IPS-11a (cell line): ENCODE results near the gene CAMTA2.
"Not testable (repeated sequence)": the region's sequence is repeated elsewhere in the genome, so short reads cannot be mapped to it uniquely, and the experiment has no call there.

Experiments
- H3K4me3 ChIP-seq: one replicate; pipeline ENCODE4 v1.5.1; 2013; ENCODE audit warnings: low read depth, low read length, control low read depth

The CAMTA2 gene, protein sequence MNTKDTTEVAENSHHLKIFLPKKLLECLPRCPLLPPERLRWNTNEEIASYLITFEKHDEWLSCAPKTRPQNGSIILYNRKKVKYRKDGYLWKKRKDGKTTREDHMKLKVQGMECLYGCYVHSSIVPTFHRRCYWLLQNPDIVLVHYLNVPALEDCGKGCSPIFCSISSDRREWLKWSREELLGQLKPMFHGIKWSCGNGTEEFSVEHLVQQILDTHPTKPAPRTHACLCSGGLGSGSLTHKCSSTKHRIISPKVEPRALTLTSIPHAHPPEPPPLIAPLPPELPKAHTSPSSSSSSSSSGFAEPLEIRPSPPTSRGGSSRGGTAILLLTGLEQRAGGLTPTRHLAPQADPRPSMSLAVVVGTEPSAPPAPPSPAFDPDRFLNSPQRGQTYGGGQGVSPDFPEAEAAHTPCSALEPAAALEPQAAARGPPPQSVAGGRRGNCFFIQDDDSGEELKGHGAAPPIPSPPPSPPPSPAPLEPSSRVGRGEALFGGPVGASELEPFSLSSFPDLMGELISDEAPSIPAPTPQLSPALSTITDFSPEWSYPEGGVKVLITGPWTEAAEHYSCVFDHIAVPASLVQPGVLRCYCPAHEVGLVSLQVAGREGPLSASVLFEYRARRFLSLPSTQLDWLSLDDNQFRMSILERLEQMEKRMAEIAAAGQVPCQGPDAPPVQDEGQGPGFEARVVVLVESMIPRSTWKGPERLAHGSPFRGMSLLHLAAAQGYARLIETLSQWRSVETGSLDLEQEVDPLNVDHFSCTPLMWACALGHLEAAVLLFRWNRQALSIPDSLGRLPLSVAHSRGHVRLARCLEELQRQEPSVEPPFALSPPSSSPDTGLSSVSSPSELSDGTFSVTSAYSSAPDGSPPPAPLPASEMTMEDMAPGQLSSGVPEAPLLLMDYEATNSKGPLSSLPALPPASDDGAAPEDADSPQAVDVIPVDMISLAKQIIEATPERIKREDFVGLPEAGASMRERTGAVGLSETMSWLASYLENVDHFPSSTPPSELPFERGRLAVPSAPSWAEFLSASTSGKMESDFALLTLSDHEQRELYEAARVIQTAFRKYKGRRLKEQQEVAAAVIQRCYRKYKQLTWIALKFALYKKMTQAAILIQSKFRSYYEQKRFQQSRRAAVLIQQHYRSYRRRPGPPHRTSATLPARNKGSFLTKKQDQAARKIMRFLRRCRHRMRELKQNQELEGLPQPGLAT

DNA sequence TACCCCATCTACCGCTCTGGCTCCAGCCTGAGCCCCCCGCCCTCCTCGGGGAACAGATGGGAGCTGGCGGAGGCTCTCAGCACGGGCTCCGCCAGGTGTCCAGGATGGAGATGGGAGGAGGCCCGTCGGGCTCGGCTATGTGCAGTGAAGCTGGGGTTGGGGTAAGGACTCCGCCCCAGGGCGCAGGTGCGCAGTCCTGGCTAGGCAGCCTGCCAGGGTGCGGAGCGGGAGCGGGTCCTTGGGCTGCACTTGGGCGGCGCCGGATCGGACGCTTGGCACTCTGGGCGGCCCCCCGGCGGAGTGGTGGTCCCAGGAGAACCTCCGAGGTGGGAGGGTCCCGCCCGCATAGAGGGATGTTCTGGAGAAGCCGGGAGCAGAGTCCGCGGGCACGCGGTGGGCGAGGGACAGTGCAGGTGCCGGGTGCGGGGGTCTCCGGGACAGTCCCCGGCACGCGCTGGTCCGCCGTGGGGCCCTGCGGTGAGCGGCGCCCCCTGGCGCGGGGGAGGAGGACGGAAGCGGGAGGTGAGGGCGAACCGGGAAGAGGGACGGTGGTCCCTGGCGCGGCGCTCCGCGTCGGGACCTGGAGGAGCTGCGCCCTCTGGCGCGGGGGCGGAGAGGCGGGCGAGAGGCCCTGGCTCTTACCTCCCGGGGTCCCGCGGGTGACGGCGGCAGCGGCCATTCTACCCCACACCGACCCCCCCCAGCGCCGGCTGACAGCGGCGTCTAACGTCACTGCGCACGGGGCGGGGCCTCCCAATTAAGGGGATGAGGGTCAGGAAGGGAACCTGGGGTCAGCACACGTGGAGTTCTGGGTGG is at the start of gene CAMTA2:
CAMTA2 (minus strand) TSS at position 725 of the 816 bp plus-strand sequence. CDS start 1,453 bp downstream, outside the sequence.
- H3K4me3 ChIP-seq = peak within 1 kb of the TSS; percentile 44

DNA sequence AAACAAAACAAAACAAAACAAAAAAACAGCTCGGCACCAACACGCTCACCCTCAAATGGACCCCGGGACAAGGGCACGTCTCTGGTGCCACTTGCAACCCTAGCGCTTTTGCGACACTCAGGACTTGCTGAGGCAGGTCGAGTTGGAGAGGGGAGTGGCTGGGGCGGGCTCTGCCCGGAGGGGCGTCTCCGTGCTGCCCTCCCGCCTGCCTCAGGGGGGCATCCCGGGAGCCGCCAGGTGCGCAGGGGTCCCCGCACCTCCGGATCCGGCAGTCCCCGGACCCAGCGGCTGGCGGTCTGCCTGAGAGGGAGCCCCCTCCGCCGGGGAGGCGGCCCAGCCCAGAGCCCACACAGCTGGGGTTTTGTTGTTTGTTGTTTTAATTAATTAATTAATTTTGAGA is 47.8 kb upstream of the CAMTA2 start, which contains the start of gene SLC52A1:
SLC52A1 (minus strand) TSS at position 112 of the 400 bp plus-strand sequence. CDS start 820 bp downstream, outside the sequence.
- peak within 1 kb of the TSS; percentile 8 for H3K4me3 ChIP-seq

DNA sequence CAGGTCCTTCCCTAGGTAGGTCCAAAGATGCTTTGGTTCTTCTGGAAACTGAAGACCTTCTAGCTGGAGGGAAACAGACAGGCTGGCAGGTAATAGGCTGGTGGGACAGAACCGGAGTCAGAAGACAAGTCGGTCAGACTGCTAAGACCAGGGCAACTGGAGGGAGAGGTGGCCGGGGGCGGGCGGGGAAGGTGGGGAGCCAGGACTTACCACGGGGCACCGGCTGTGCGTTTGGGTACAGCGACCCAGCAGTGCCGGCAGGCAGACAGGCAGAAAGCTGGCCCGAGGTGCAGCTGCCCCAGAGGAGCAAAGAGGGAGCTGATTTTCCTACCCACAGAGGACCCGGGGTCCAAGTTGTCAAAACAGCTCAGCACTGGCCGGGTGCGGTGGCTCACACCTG is 47.2 kb upstream of the CAMTA2 start:
- no peak overlapping the region for H3K4me3 ChIP-seq

DNA sequence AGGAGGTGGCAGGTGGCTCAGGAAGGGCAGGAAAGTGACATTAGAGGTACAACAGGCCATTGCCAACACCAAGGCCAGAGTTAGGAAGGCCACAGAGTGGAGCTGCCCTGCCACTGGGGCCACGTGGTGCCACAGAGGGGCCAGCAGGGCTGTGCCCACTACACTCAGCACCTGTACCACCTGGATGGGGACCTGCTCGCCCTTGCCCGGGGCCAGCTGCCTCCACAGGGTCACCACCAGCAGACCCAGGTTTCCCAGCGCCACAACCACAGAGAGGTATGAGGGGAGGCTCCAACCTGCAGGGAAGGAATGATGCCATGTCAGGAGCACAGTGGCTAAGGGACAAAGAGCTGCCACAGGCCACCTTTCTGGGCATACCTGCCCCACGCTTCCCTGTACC is 46.6 kb upstream of the CAMTA2 start:
- no peak overlapping the region for H3K4me3 ChIP-seq

DNA sequence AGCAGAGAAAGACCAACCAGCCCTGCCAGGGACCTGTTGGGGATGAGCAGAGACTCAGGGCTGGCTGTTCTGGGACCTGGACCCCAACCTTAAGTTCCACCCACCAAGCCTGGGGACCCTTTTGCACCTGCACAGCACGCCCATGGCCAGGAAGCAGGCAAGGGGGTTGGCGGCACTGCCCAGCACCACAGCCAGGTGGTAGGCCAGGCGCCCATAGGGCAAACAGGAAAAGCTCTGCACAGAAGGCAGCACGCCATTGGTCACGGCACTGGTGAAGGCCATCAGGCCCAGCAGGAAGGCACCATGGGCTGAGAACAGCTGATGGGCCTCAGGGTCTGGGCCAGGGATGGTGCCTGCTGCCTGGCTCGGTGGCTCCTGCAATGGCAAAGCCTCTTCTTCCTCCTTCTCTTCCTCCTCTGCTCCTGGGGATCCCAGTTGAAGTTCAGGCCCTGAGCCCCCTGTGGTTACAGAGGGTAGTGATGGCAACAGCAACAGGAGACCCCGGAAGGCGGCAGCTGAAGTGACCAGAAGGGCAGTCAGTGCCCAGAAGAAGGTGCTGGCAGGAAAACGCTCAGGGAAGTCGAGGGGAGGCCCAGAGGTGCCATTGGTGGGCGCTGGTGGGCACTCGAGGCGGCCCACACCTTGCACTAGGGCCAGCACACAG is 46.0 kb upstream of the CAMTA2 start:
- no peak overlapping the region for H3K4me3 ChIP-seq

DNA sequence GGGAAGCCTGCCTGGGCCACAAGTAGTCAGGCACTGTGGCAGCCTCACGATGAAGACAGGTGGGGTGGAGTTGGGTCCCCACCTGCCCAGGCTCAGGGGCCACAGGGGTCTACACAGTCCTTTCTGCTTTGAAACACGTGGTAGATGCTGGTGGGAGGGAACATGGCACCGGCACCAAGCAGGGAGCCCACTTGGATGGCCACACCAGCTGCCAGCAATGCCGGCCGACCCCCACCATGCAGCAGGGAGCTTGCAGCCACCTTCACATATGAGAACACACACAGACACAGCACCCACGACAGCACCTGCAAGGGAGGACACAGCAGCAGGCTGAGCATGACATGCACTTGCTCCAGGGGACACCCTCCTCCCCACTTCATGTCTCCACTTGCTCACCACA is 45.4 kb upstream of the CAMTA2 start:
- no peak overlapping the region for H3K4me3 ChIP-seq

DNA sequence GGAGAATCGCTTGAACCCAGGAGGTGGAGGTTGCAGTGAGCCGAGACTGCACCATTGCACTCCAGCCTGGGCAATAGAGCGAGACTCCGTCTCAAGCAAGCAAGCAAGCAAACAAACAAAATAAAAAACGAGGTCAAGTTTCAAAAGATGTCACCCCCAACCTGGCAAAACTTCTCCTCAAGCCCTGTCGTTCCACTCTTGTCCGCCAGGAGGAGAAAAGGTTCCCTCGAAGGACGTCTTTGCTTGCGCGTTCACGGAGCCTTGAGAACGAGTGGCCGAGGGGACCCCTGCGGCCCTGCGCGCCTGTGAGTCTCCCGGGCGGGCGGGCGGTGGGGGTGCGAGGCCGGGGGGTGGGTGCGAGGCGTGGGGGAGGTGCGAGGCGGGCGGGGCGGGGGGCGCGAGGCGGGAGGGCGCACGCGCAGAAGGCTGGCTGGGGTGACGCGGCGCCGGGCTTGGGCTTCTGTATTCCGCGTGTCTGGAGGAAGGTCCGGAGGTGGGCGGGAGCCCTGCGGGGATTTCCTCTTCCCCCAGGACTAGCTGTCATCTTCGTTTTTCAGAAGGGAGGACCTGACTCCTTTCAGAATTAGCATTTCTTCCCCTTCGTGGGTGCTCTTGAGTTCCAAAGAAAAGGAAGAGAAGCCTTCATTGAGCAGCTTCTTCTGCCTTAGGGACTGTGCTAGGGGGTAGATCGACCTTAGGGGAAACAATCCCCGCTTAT is 44.0 kb upstream of the CAMTA2 start:
- peak overlapping the region; percentile 24 for H3K4me3 ChIP-seq

DNA sequence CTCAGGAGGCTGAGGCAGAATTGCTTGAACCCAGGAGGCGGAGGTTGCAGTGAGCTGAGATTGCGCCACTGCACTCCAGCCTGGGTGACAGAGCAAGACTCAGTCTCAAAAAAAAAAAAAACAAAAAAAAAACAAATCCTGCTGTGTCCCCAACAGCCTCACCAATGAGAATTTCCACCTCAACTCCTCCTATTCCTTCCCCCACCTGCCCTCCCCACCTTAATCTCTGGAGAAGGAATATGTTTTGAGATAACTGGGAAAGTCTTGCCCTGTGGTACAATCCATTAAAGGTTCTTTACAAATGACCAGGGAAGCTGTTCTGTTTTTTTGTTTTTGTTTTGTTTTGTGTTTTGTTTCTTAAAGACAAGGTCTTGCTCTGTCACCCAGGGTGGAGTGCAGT is 42.7 kb upstream of the CAMTA2 start:
- not testable (repeated sequence) for H3K4me3 ChIP-seq

DNA sequence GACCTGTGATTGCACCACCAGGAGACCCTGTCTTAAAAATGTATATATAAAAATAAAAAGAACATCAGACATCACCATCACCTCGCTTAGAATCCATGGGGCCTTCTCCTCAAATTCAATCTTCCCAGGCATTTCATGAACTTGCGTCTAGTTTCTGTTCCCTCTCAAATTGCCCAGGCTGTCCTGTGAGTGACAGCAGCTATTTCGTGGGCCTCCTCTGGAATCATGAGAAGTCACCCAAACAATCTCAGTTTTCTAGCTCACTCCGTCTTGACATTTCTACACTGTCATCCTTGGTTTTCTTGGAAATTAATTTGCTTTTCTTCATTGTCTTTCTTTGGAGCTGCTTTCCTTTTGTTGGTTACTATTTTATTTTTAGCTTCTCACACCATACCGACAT is 40.4 kb upstream of the CAMTA2 start:
- no peak overlapping the region for H3K4me3 ChIP-seq

DNA sequence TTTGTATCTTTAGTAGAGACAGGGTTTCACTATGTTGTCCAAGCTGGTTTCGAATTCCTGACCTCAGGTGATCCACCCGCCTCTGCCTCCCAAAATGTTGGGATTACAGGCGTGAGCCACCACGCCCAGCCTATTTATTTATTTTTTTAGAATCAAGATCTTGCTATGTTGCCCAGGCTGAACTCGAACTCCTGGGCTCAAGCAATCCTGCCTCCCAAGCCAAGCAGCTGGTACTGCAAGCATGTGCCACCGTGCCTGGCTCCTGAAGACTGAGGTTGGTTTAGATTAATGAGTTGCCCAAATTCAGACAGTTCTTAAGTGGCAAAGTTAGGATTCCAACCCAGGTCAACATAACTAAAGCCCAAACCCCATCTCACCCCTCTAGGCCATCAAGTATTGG is 39.8 kb upstream of the CAMTA2 start:
- H3K4me3 ChIP-seq = no peak overlapping the region

DNA sequence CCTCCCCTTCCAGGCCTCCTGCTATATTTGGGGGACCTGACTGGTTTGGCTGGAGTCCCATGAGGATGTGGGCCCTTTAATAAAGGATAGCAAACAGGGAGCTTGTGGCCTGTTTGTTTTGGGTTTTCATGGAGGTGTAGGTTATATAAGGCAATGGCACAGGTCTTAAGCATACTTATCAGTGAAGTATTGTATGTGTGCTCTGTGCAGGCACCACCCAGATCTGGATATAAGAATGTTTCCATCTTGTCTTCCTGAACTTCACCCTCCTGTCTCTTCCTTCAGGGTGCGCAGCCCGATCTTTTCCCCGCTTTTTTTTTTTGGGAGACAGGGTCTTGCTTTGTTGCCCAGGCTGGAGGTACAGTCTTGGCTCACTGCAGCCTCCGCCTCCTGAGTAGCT is 37.1 kb upstream of the CAMTA2 start:
- H3K4me3 ChIP-seq = no peak overlapping the region

DNA sequence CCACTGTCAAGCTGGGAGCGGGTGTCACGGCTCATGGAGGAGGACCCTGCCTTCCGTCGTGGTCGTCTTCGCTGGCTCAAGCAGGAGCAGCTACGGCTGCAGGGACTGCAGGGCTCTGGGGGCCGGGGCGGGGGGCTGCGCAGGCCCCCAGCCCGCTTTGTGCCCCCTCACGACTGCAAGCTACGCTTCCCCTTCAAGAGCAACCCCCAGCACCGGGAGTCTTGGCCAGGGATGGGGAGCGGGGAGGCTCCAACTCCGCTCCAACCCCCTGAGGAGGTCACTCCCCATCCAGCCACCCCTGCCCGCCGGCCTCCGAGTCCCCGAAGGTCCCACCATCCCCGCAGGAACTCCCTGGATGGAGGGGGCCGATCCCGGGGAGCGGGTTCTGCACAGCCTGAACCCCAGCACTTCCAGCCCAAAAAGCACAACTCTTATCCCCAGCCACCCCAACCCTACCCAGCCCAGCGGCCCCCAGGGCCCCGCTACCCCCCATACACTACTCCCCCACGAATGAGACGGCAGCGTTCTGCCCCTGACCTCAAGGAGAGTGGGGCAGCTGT is 36.2 kb upstream of the CAMTA2 start:
- H3K4me3 ChIP-seq = no peak overlapping the region

DNA sequence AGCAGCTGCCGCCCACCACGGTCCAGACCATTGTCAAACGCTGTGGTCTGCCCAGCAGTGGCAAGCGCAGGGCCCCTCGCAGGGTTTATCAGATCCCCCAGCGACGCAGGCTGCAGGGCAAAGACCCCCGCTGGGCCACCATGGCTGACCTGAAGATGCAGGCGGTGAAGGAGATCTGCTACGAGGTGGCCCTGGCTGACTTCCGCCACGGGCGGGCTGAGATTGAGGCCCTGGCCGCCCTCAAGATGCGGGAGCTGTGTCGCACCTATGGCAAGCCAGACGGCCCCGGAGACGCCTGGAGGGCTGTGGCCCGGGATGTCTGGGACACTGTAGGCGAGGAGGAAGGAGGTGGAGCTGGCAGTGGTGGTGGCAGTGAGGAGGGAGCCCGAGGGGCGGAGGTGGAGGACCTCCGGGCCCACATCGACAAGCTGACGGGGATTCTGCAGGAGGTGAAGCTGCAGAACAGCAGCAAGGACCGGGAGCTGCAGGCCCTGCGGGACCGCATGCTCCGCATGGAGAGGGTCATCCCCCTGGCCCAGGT is 34.8 kb upstream of the CAMTA2 start:
- H3K4me3 ChIP-seq = no peak overlapping the region

DNA sequence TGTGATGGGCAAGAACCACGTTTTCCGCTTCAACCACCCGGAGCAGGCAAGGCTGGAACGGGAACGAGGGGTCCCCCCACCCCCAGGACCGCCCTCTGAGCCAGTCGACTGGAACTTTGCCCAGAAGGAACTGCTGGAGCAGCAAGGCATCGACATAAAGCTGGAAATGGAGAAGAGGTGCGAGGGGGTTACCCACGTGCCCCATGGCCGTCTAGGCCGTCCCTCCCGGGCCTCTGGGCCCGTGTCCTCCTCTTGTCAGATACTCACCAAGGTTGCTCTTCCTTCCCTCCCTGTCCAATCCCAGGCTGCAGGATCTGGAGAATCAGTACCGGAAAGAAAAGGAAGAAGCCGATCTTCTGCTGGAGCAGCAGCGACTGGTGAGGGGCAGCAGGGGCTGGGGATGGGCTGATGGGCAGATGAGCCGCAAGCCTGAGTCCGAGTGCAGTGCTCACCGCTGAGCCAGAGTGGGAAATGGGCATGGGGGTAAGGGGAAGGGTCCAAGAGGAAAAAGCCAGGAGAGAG is 33.1 kb upstream of the CAMTA2 start:
- H3K4me3 ChIP-seq = no peak overlapping the region

DNA sequence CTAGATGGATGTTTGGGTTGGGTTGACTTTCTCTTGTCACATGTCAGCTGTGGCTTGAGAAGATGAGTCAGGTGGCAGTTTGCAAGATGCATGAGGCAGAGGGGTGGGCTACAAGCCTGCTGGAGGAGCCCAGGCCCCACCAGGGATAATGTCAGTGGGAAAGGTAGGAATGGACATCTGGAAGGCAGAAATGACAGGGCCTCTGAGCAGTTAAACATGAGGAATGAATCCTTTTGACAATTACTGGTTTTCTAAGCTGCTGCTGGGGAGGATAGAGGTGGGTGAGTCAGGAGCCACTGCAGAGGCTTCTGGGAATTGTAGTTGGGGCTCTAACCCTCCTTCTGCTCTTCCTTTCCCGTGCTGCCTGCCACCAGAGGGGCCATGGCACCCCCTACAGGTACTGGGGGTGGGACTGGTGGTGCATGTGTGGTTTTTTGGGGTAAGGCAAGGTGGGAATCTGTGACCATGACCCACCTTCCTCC is 32.0 kb upstream of the CAMTA2 start:
- H3K4me3 ChIP-seq = no peak overlapping the region

DNA sequence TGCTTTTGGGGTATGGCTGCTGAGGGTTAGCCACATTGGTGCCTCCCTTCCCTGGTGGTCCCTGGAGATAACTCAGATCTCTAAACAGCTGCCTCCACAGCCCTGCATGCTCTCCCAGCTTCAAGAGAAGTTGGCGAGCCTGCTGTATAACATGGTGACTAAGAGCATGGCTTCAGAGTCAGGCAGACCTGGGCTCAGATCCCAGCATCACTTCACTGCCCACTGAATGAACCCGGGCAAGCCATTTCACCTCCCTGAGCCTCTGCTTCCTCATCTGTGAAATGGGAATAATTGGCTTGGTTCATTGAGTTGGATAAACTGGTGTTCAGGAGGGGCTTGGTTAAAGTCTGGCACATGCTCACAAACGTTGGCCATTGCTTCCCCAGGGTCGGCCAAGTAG is 26.9 kb upstream of the CAMTA2 start:
- H3K4me3 ChIP-seq = no peak overlapping the region

DNA sequence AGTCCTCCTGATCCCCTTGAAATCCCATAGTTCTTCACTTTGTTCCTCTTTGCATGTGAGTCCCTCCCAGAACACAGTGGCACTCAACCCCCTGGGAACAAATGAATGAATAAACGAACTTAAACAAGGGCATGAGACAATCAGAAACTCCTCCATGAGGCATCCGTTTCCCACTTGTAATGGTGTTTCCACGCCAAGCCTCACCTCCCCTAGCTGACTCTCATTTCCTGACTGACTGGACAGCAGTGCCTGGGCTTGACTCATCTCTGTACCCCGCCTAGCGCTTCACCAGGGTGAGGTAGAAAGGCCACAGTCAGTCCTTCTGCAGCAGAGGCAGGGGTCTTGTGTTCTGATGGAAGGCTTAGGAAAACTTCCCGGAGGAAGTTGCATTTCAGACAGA is 24.5 kb upstream of the CAMTA2 start:
- no peak overlapping the region for H3K4me3 ChIP-seq

DNA sequence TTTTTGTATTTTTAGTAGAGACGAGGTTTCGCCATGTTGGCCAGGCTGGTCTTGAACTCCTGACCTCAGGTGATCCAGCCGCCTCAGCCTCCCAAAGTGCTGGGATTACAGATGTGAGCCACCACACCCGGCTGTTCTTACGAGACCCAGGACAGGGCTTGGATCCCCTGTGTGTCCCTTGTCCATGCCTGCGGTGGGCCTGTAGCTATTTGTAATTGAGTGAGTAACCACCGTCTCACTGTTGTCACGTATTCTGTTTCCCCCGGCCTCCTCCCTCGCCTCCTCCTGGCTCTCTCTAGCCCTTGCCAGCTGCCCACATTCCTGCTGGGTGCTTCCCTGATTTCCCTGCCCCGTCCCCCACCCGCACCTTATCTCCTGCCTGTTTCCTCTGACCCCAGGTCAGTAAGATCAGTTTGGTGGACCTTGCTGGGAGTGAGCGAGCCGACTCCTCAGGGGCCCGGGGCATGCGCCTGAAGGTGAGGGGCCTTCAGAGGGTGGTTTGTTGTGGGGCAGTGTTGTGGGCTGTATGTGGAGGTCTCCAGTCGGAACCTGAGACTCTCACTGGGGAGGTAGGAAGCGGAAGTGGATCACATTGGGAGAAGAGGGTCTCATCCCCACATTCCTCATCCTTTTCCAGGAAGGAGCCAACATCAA is 15.9 kb upstream of the CAMTA2 start:
- no peak overlapping the region for H3K4me3 ChIP-seq
